ENCODE data around the gene IFI44.

IFI44 gene

GRCh38 chr1:78649628-78650027 is at the start of gene IFI44:
IFI44 (plus strand) TSS chr1:78649831; CDS start chr1:78650196, 365 bp downstream.
- no peak for FAIRE-seq

- no peak for FAIRE-seq
Observed at GRCh38 chr1:78601068-78601467, 48.6 kb upstream of the IFI44 start.

GRCh38 chr1:78603206-78603605 is 46.4 kb upstream of the IFI44 start:
- no peak for FAIRE-seq

- no peak for FAIRE-seq
Observed at GRCh38 chr1:78604643-78605042, 45.0 kb upstream of the IFI44 start.

GRCh38 chr1:78606274-78606673 is 43.4 kb upstream of the IFI44 start:
- no peak for FAIRE-seq

- FAIRE-seq = peak; percentile 93
Observed at GRCh38 chr1:78607334-78607927, 42.2 kb upstream of the IFI44 start.

- no peak for FAIRE-seq
Observed at GRCh38 chr1:78607944-78608343, 41.7 kb upstream of the IFI44 start.

- FAIRE-seq = peak; percentile 72
Observed at GRCh38 chr1:78617615-78618026, 32.0 kb upstream of the IFI44 start.

- FAIRE-seq = no peak
Observed at GRCh38 chr1:78619032-78619431, 30.6 kb upstream of the IFI44 start.

- no peak for FAIRE-seq
Observed at GRCh38 chr1:78619446-78619802, 30.2 kb upstream of the IFI44 start.

GRCh38 chr1:78619803-78620579 is 29.6 kb upstream of the IFI44 start, which contains the start of gene IFI44L:
IFI44L (plus strand) TSS chr1:78620448; CDS start chr1:78627916, 7,468 bp downstream.
- no peak for FAIRE-seq

- FAIRE-seq = no peak
Observed at GRCh38 chr1:78620666-78621065, 29.0 kb upstream of the IFI44 start.

GRCh38 chr1:78622548-78622947 is 27.1 kb upstream of the IFI44 start:
- no peak for FAIRE-seq

GRCh38 chr1:78624035-78624434 is 25.6 kb upstream of the IFI44 start:
- no peak for FAIRE-seq

- FAIRE-seq = no peak
Observed at GRCh38 chr1:78627321-78627720, 22.3 kb upstream of the IFI44 start.

- FAIRE-seq = no peak
Observed at GRCh38 chr1:78630600-78630999, 19.0 kb upstream of the IFI44 start.

- no peak for FAIRE-seq
Observed at GRCh38 chr1:78633209-78633608, 16.4 kb upstream of the IFI44 start.

- FAIRE-seq = no peak
Observed at GRCh38 chr1:78640462-78640861, 9.2 kb upstream of the IFI44 start.

GRCh38 chr1:78641558-78641957 is 8.1 kb upstream of the IFI44 start:
- FAIRE-seq = no peak

- FAIRE-seq = no peak
Observed at GRCh38 chr1:78645723-78646122, 3.9 kb upstream of the IFI44 start.

GRCh38 chr1:78647238-78647637 is 2.4 kb upstream of the IFI44 start:
- no peak for FAIRE-seq

- no peak for FAIRE-seq
Observed at GRCh38 chr1:78650114-78650660, 556 bp downstream of the IFI44 start.

- FAIRE-seq = no peak
Observed at GRCh38 chr1:78651241-78651640, 1.6 kb downstream of the IFI44 start.

- no peak for FAIRE-seq
Observed at GRCh38 chr1:78652019-78652560, 2.5 kb downstream of the IFI44 start.
